ENCODE measurements around the gene STYX. TPM values are rescaled to one million over a fixed set of nuclear protein-coding genes. Genes with fewer than 3 reads are reported as not detected.

Gene STYX
- total RNA-seq, 2 experiments from 2014 or later, result 20.7 to 24.4 TPM

- no peak for DNase-seq
- CTCF ChIA-PET, result no interaction called here
- POLR2A ChIA-PET, result no interaction called here
- Mint-ChIP-seq H3K36me3 (ENCODE audit: low read depth) (peaks cover 9% of the 10 kb centered on the region), H3K27me3 (peaks cover 11% of the 10 kb centered on the region), H3K4me1 (peaks cover 12% of the 10 kb centered on the region), H3K4me3 (no peak overlapping the region), H3K9me3 (peaks cover 10% of the 10 kb centered on the region), H3K27ac (no peak overlapping the region)
These were observed 68.9 kb downstream of the STYX start for GRCh38 chr14:52798826-52799225.

DNA sequence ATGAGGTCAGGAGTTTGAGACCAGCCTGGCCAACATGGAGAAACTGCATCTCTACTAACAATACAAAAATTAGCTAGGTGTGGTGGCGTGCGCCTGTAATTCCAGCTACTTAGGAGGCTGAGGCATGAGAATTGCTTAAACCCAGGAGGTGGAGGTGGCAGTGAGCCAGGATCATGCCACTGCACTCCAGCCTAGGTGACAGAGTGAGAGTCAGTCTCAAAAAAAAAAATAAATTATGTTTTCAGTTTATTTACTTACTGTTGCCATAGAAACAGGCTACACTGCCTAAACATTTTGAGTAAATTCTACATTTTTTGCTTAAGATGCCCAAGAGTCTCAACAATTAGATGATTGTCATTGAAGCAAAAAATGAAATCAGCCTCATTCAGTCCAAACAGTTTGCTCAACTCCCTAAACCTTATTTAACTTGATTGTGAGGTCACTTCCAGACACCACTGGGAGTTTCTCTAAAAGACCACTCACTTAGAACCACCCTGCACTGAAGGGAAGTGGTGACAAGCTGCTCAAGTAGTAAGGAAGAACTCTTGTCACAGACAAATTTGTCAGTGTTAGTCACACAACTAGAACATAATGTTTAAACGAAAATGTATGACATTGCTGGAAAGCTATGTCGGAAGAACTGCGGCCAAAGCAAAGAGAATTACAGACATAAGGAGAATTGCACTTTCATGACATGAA is 71.2 kb downstream of the STYX start:
- Mint-ChIP-seq H3K9me3 (peaks cover 6% of the 10 kb centered on the region), H3K36me3 (ENCODE audit: low read depth) (peaks cover 9% of the 10 kb centered on the region), H3K4me3 (no peak overlapping the region), H3K27me3 (peaks cover 11% of the 10 kb centered on the region), H3K27ac (no peak overlapping the region), H3K4me1 (peaks cover 12% of the 10 kb centered on the region)
- POLR2A ChIA-PET, result no interaction called here
- CTCF ChIA-PET, result interaction anchor here (1.1 kb wide), 1 partner anchor 35 kb away, joined by 3 read pairs; no protein-coding TSS in a partner anchor
- DNase-seq, result no peak

- H3K4me3 Mint-ChIP-seq, result no peak overlapping the region
- ChIA-PET CTCF (no interaction called here), POLR2A (no interaction called here)
- H3K9me3 Mint-ChIP-seq, result peaks cover 4% of the 10 kb centered on the region
- peaks cover 8% of the 10 kb centered on the region for H3K4me1 Mint-ChIP-seq
- peaks cover 5% of the 10 kb centered on the region for H3K36me3 Mint-ChIP-seq (ENCODE audit: low read depth)
- H3K27me3 Mint-ChIP-seq, result peaks cover 11% of the 10 kb centered on the region
- no peak for DNase-seq
- H3K27ac Mint-ChIP-seq, result no peak overlapping the region
These were observed 72.6 kb downstream of the STYX start for GRCh38 chr14:52802597-52802996.

DNA sequence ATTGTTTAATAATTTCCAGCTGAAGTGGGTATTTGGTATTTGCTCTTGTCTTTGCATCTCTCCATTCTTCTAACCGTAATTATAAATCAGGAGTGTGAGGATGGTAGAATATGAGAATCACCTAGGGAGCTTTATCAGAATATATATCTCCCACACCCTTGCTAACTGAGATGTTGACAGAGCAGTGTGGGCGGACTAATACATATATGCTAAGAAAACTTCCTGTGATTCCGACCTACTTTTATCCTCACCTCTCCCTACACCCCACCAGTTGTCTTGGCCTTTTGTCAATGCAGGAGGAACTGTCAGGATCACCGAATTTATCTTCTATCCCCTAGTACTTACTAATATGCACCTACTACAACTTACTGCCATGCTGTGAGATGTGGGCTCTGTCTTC is 76.1 kb downstream of the STYX start:
- Mint-ChIP-seq H3K4me1 (peaks cover 2% of the 10 kb centered on the region), H3K27ac (no peak overlapping the region), H3K36me3 (ENCODE audit: low read depth) (no peaks in the 10 kb centered on the region), H3K27me3 (peaks cover 9% of the 10 kb centered on the region), H3K4me3 (no peak overlapping the region), H3K9me3 (no peaks in the 10 kb centered on the region)
- ChIA-PET CTCF (no interaction called here), POLR2A (no interaction called here)
- no peak for DNase-seq

- CTCF ChIA-PET, result interaction anchor here (1.1 kb wide), 1 partner anchor 13 kb away, joined by 3 read pairs; no protein-coding TSS in a partner anchor
- H3K9me3 Mint-ChIP-seq, result no peaks in the 10 kb centered on the region
- H3K4me1 Mint-ChIP-seq, result peaks cover 2% of the 10 kb centered on the region
These were observed 78.1 kb downstream of the STYX start for GRCh38 chr14:52808101-52808500.

DNA sequence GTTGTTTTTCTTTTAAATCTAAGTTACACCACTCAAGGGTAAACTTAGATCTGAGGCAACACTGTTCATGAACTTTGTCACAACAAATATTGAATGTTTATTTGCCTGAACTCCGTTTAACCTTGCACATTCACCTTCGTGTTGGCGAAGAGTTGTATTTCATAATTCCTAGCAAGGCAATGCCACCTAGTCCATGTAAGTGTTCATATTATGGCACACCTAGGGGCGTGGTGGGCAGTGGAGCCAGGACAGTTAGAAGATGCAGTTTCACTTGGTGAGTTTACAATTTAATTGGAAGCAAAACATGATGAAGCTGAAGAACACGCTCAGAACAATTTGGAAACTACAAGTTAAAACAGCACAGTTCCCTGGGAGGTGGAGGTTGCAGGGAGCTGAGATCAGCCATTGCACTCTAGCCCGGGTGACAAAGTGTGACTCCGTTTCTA is 91.9 kb downstream of the STYX start:
- no peak for DNase-seq
- Mint-ChIP-seq H3K27ac (no peak overlapping the region), H3K9me3 (no peaks in the 10 kb centered on the region), H3K4me3 (no peak overlapping the region), H3K27me3 (peaks cover 8% of the 10 kb centered on the region), H3K36me3 (ENCODE audit: low read depth) (no peaks in the 10 kb centered on the region), H3K4me1 (no peaks in the 10 kb centered on the region)
- ChIA-PET POLR2A (no interaction called here), CTCF (no interaction called here)

More at GRCh38 chr14:52808101-52808500, 78.1 kb downstream of the STYX start:
- Mint-ChIP-seq H3K27me3 (no peaks in the 10 kb centered on the region), H3K27ac (no peak overlapping the region), H3K36me3 (ENCODE audit: low read depth) (no peaks in the 10 kb centered on the region), H3K4me3 (no peak overlapping the region)
- DNase-seq, result no peak
- POLR2A ChIA-PET, result no interaction called here

- ChIA-PET POLR2A (no interaction called here), CTCF (no interaction called here)
- Mint-ChIP-seq H3K9me3 (no peaks in the 10 kb centered on the region), H3K4me3 (no peak overlapping the region), H3K27me3 (peaks cover 10% of the 10 kb centered on the region), H3K36me3 (ENCODE audit: low read depth) (no peaks in the 10 kb centered on the region), H3K4me1 (no peaks in the 10 kb centered on the region), H3K27ac (no peak overlapping the region)
- DNase-seq, result no peak
These were observed 94.5 kb downstream of the STYX start for GRCh38 chr14:52824462-52824861.

Other genes with a start within 250 kb of the STYX start
- 10 to 100 TPM; 10.5 to 12.0 TPM for gene TXNDC16, start 177.7 kb upstream of the STYX start, total RNA-seq
- 1 to 10 TPM in 1 of 2 experiments, under 1 TPM in 1; 0.60 to 1.2 TPM for gene GPR137C, start 177.3 kb upstream of the STYX start, total RNA-seq
- gene ERO1A, start 34.6 kb upstream of the STYX start, total RNA-seq, result 100 to 1,000 TPM; 134 to 155 TPM
- gene PSMC6, start 23.0 kb upstream of the STYX start, total RNA-seq, result 10 to 100 TPM; 75.4 to 85.5 TPM
- 10 to 100 TPM; 13.3 to 15.8 TPM for gene GNPNAT1, start 61.4 kb downstream of the STYX start, total RNA-seq
- under 1 TPM; 0.25 to 0.40 TPM for gene FERMT2, start 220.9 kb downstream of the STYX start, total RNA-seq

All from activated CD4-positive, alpha-beta T cell treated with anti-CD3 and anti-CD28 coated beads, Interleukin-2, amount 10 ng/mL, durations not matched to agents 7 days and 5 days (primary cell).